ENCODE data around the gene CDY2A.
"Not testable (repeated sequence)": the region's sequence is repeated elsewhere in the genome, so short reads cannot be mapped to it uniquely, and the experiment has no call there.

CDY2A gene
- 0 reads per million in 9 experiments for total RNA-seq

- not testable (repeated sequence) for H3K27ac Mint-ChIP-seq; H3K36me3 Mint-ChIP-seq (ENCODE audit: insufficient read depth); H3K4me1 Mint-ChIP-seq (ENCODE audit: low read depth in 2 of 2); DNase-seq; ATAC-seq (replicated peaks); H3K4me3 Mint-ChIP-seq; H3K27me3 Mint-ChIP-seq; H3K9me3 Mint-ChIP-seq
Observed at GRCh38 chrY:18025487-18025886, at the start of gene CDY2A. TSS of gene CDY2A (plus strand) at chrY:18025787. CDS start at chrY:18026115, 328 bp downstream.

- not testable (repeated sequence) for H3K27me3 Mint-ChIP-seq; H3K36me3 Mint-ChIP-seq (ENCODE audit: insufficient read depth); H3K27ac Mint-ChIP-seq; H3K4me3 Mint-ChIP-seq; H3K4me1 Mint-ChIP-seq (ENCODE audit: low read depth in 2 of 2); DNase-seq; H3K9me3 Mint-ChIP-seq; ATAC-seq (replicated peaks)
Observed at GRCh38 chrY:17997586-17997985, 28.0 kb upstream of the CDY2A start.

GRCh38 chrY:17998266-17998665 is 27.3 kb upstream of the CDY2A start:
- not testable (repeated sequence) for H3K4me3 Mint-ChIP-seq; H3K27me3 Mint-ChIP-seq; H3K4me1 Mint-ChIP-seq (ENCODE audit: low read depth in 2 of 2); ATAC-seq (replicated peaks); DNase-seq; H3K9me3 Mint-ChIP-seq; H3K27ac Mint-ChIP-seq; H3K36me3 Mint-ChIP-seq (ENCODE audit: insufficient read depth)

- H3K9me3 Mint-ChIP-seq; H3K4me3 Mint-ChIP-seq; ATAC-seq (replicated peaks); H3K4me1 Mint-ChIP-seq (ENCODE audit: low read depth in 2 of 2); H3K27me3 Mint-ChIP-seq; H3K36me3 Mint-ChIP-seq (ENCODE audit: insufficient read depth); DNase-seq; H3K27ac Mint-ChIP-seq: not testable (repeated sequence)
Observed at GRCh38 chrY:18023897-18024296, 1.7 kb upstream of the CDY2A start.

- H3K27ac Mint-ChIP-seq, result not testable (repeated sequence)
Observed at GRCh38 chrY:18028845-18029244, 3.3 kb downstream of the CDY2A start.

GRCh38 chrY:18030178-18030577 is 4.6 kb downstream of the CDY2A start:
- not testable (repeated sequence) for ATAC-seq (replicated peaks); DNase-seq; H3K27ac Mint-ChIP-seq; H3K36me3 Mint-ChIP-seq (ENCODE audit: insufficient read depth); H3K4me1 Mint-ChIP-seq (ENCODE audit: low read depth in 2 of 2); H3K9me3 Mint-ChIP-seq; H3K27me3 Mint-ChIP-seq; H3K4me3 Mint-ChIP-seq

More at GRCh38 chrY:18028845-18029244, 3.3 kb downstream of the CDY2A start:
- H3K36me3 Mint-ChIP-seq (ENCODE audit: insufficient read depth); H3K27me3 Mint-ChIP-seq; DNase-seq; H3K4me1 Mint-ChIP-seq (ENCODE audit: low read depth in 2 of 2); ATAC-seq (replicated peaks); H3K4me3 Mint-ChIP-seq; H3K9me3 Mint-ChIP-seq: not testable (repeated sequence)

GRCh38 chrY:18034100-18034814 is 8.7 kb downstream of the CDY2A start:
- DNase-seq; H3K4me1 Mint-ChIP-seq (ENCODE audit: low read depth in 2 of 2); H3K27me3 Mint-ChIP-seq; H3K9me3 Mint-ChIP-seq; H3K4me3 Mint-ChIP-seq; H3K36me3 Mint-ChIP-seq (ENCODE audit: insufficient read depth); H3K27ac Mint-ChIP-seq; ATAC-seq (replicated peaks): not testable (repeated sequence)

GRCh38 chrY:18034864-18035263 is 9.3 kb downstream of the CDY2A start:
- not testable (repeated sequence) for ATAC-seq (replicated peaks); H3K36me3 Mint-ChIP-seq (ENCODE audit: insufficient read depth); DNase-seq; H3K27me3 Mint-ChIP-seq; H3K9me3 Mint-ChIP-seq; H3K4me3 Mint-ChIP-seq; H3K27ac Mint-ChIP-seq; H3K4me1 Mint-ChIP-seq (ENCODE audit: low read depth in 2 of 2)

- H3K36me3 Mint-ChIP-seq (ENCODE audit: insufficient read depth), result not testable (repeated sequence)
Observed at GRCh38 chrY:18044990-18045389, 19.4 kb downstream of the CDY2A start.

GRCh38 chrY:18048149-18049040 is 22.8 kb downstream of the CDY2A start:
- ATAC-seq (replicated peaks); H3K4me1 Mint-ChIP-seq (ENCODE audit: low read depth in 2 of 2); H3K9me3 Mint-ChIP-seq; H3K27ac Mint-ChIP-seq; H3K36me3 Mint-ChIP-seq (ENCODE audit: insufficient read depth); H3K27me3 Mint-ChIP-seq; DNase-seq; H3K4me3 Mint-ChIP-seq: not testable (repeated sequence)

More at GRCh38 chrY:18044990-18045389, 19.4 kb downstream of the CDY2A start:
- ATAC-seq (replicated peaks); H3K4me3 Mint-ChIP-seq; H3K27ac Mint-ChIP-seq; DNase-seq; H3K4me1 Mint-ChIP-seq (ENCODE audit: low read depth in 2 of 2); H3K9me3 Mint-ChIP-seq; H3K27me3 Mint-ChIP-seq: not testable (repeated sequence)

- H3K4me1 Mint-ChIP-seq (ENCODE audit: low read depth in 2 of 2); H3K36me3 Mint-ChIP-seq (ENCODE audit: insufficient read depth); H3K27ac Mint-ChIP-seq; H3K4me3 Mint-ChIP-seq; ATAC-seq (replicated peaks); H3K9me3 Mint-ChIP-seq; H3K27me3 Mint-ChIP-seq; DNase-seq: not testable (repeated sequence)
Observed at GRCh38 chrY:18049061-18049460, 23.5 kb downstream of the CDY2A start.

GRCh38 chrY:18056473-18056872 is 30.9 kb downstream of the CDY2A start:
- H3K36me3 Mint-ChIP-seq (ENCODE audit: insufficient read depth); H3K27me3 Mint-ChIP-seq; H3K27ac Mint-ChIP-seq; DNase-seq; H3K4me3 Mint-ChIP-seq; H3K9me3 Mint-ChIP-seq; H3K4me1 Mint-ChIP-seq (ENCODE audit: low read depth in 2 of 2); ATAC-seq (replicated peaks): not testable (repeated sequence)

GRCh38 chrY:18073464-18073863 is 47.9 kb downstream of the CDY2A start:
- not testable (repeated sequence) for H3K36me3 Mint-ChIP-seq (ENCODE audit: insufficient read depth); H3K4me3 Mint-ChIP-seq; H3K27me3 Mint-ChIP-seq; ATAC-seq (replicated peaks); DNase-seq; H3K4me1 Mint-ChIP-seq (ENCODE audit: low read depth in 2 of 2); H3K9me3 Mint-ChIP-seq; H3K27ac Mint-ChIP-seq
